SK-N-SH (cell line): Measurements from ENCODE around the gene XIRP2. TPM values are rescaled to one million over a fixed set of nuclear protein-coding genes. Genes with fewer than 3 reads are reported as not detected.

Experiments used
- CTCF ChIA-PET: fragments of 300-600, 350-600 bp; formaldehyde crosslinking; extraction: SDS; loops from one replicate; lab custom pipeline; 2021; lab: Yijun Ruan, JAX
- POLR2A ChIA-PET: fragments of 350-600 bp; sonication (Branson Sonifier 250); formaldehyde crosslinking; extraction: SDS; loops from one replicate; lab custom pipeline; 2020; ENCODE audit warnings: antibody characterized with exemption, inconsistent platforms; lab: Yijun Ruan, JAX
- DNase-seq: peaks from one replicate; pipeline ENCODE4 v3.0.0; 2012
- H2AFZ ChIP-seq: fragments of 200-600 bp; sonication (generic); 2 replicates; pipeline ENCODE4 v1.8.1; 2016; ENCODE audit warnings: antibody characterized with exemption, mild to moderate bottlenecking, low read depth
- H3F3A ChIP-seq: fragments of 200-600 bp; sonication (generic); replicated peaks from 2 replicates; pipeline ENCODE3; 2016; ENCODE audit warnings: antibody characterized with exemption, mild to moderate bottlenecking; ENCODE audit not compliant: insufficient read depth
- H3K27ac ChIP-seq, 2 experiments: fragments of 200-500 bp in 1 of 2; fragments of 200-600 bp in 1 of 2; sonication (Bioruptor generic) in 1 of 2; sonication (generic), shearing (Covaris generic) in 1 of 2; 2 replicates each; pipeline versions ENCODE4 v1.5.1 to v1.6.1; 2014 to 2016; ENCODE audit warnings: low read depth in 2 of 2, inconsistent platforms in 1 of 2, low read length in 1 of 2, mild to moderate bottlenecking in 1 of 2, mixed read lengths in 1 of 2
- H3K27me3 ChIP-seq: fragments of 200-600 bp; sonication (generic), shearing (Covaris generic); 2 replicates; pipeline ENCODE4 v1.6.1; 2016; ENCODE audit warnings: mixed run types; ENCODE audit not compliant: insufficient read depth
- H3K36me3 ChIP-seq, 2 experiments: fragments of 200-500 bp in 1 of 2; fragments of 200-600 bp in 1 of 2; sonication (Bioruptor generic) in 1 of 2; sonication (generic) in 1 of 2; replicated peaks in 1 of 2; 2 replicates each; pipeline versions ENCODE3 to v1.5.1; 2014 to 2016; ENCODE audit warnings: low read length in 1 of 2, mild to moderate bottlenecking in 1 of 2; ENCODE audit not compliant: insufficient read depth in 2 of 2, control insufficient read depth in 1 of 2
- H3K4me1 ChIP-seq, 2 experiments: fragments of 200-500 bp in 1 of 2; fragments of 200-600 bp in 1 of 2; sonication (Bioruptor generic) in 1 of 2; sonication (generic), shearing (Covaris generic) in 1 of 2; 2 replicates each; pipeline versions ENCODE4 v1.5.1 to v1.6.1; 2014 to 2016; ENCODE audit warnings: low read depth in 1 of 2, low read length in 1 of 2, mixed run types in 1 of 2; ENCODE audit not compliant: insufficient read depth in 2 of 2, control insufficient read depth in 1 of 2
- H3K4me2 ChIP-seq: fragments of 200-600 bp; sonication (generic), shearing (Covaris generic); 2 replicates; pipeline ENCODE4 v1.6.1; 2017; ENCODE audit warnings: mixed run types
- H3K4me3 ChIP-seq, 2 experiments: fragments of 200-500 bp in 1 of 2; fragments of 200-600 bp in 1 of 2; sonication (Bioruptor generic) in 1 of 2; sonication (generic), shearing (Covaris generic) in 1 of 2; 2 replicates each; pipeline versions ENCODE4 v1.5.1 to v1.8.1; 2014 to 2016; ENCODE audit warnings: low read depth in 2 of 2, inconsistent platforms in 1 of 2, low read length in 1 of 2, mild to moderate bottlenecking in 1 of 2, mixed read lengths in 1 of 2, moderate library complexity in 1 of 2
- H3K79me2 ChIP-seq: fragments of 200-600 bp; sonication (generic); 2 replicates; pipeline ENCODE4 v1.8.1; 2017; ENCODE audit warnings: mild to moderate bottlenecking; ENCODE audit not compliant: insufficient read depth
- H3K9ac ChIP-seq: fragments of 200-600 bp; sonication (generic); 2 replicates; pipeline ENCODE4 v1.6.1; 2017; ENCODE audit warnings: mixed run types
- H3K9me2 ChIP-seq: fragments of 200-600 bp; sonication (generic); 2 replicates; pipeline ENCODE4 v1.6.1; 2017; ENCODE audit warnings: mixed run types
- H3K9me3 ChIP-seq: fragments of 200-600 bp; sonication (generic); 2 replicates; pipeline ENCODE4 v1.6.1; 2017; ENCODE audit warnings: mixed run types, mild to moderate bottlenecking, moderate library complexity
- H4K20me1 ChIP-seq: fragments of 200-600 bp; sonication (generic); 2 replicates; pipeline ENCODE4 v1.6.1; 2017; ENCODE audit warnings: mild to moderate bottlenecking, mixed run types; ENCODE audit not compliant: insufficient read depth
- CHD2 ChIP-seq: fragments of 150-350 bp; IDR thresholded peaks from 2 replicates; pipeline ENCODE4 v1.6.1; 2018; ENCODE audit warnings: low read length; ENCODE audit not compliant: partially characterized antibody
- ELF1 ChIP-seq: IDR thresholded peaks from 2 replicates; pipeline ENCODE4 v1.4.0; 2012
- EZH2phosphoT487 ChIP-seq: fragments of 200-600 bp; sonication (generic); IDR thresholded peaks from 2 replicates; pipeline ENCODE4 v1.6.1; 2017; ENCODE audit warnings: low read depth, mixed run types, mild to moderate bottlenecking, antibody characterized with exemption, moderate library complexity, borderline replicate concordance
- FOSL2 ChIP-seq: IDR thresholded peaks from 2 replicates; pipeline ENCODE4 v1.4.0; 2012; ENCODE audit warnings: low read depth, mild to moderate bottlenecking, moderate library complexity, borderline replicate concordance
- FOXM1 ChIP-seq: IDR thresholded peaks from 2 replicates; pipeline ENCODE4 v1.4.0; 2012; ENCODE audit warnings: low read depth, mild to moderate bottlenecking
- GATA2 ChIP-seq: sonication (generic); formaldehyde crosslinking; IDR thresholded peaks from 2 replicates; pipeline ENCODE4 v1.5.0; 2020; ENCODE audit warnings: mild to moderate bottlenecking, missing genetic modification reagents
- MEF2A ChIP-seq: IDR thresholded peaks from 2 replicates; pipeline ENCODE4 v1.4.0; 2012; ENCODE audit warnings: low read depth, borderline replicate concordance
- NFIC ChIP-seq: IDR thresholded peaks from 2 replicates; pipeline ENCODE4 v1.4.0; 2012; ENCODE audit warnings: borderline replicate concordance
- NRF1 ChIP-seq: IDR thresholded peaks from 2 replicates; pipeline ENCODE4 v1.6.1; 2012; ENCODE audit warnings: low read depth, mild to moderate bottlenecking, low read length
- POLR2AphosphoS5 ChIP-seq: IDR thresholded peaks from 2 replicates; pipeline ENCODE4 v1.6.1; 2012; ENCODE audit warnings: low read depth, low read length
- RCOR1 ChIP-seq: fragments of 150-350 bp; IDR thresholded peaks from 2 replicates; pipeline ENCODE4 v1.6.1; 2017; ENCODE audit warnings: antibody characterized with exemption, low read length
- RFX5 ChIP-seq: IDR thresholded peaks from 2 replicates; pipeline ENCODE4 v1.6.1; 2012; ENCODE audit warnings: mild to moderate bottlenecking, improper control_type of control experiment, low read length
- SIN3A ChIP-seq: IDR thresholded peaks from 2 replicates; pipeline ENCODE4 v1.6.1; 2012; ENCODE audit warnings: low read depth, mild to moderate bottlenecking, low read length, moderate library complexity, borderline replicate concordance
- TAF1 ChIP-seq: IDR thresholded peaks from 2 replicates; pipeline ENCODE4 v1.6.1; 2012; ENCODE audit warnings: low read depth, mild to moderate bottlenecking, low read length, moderate library complexity, borderline replicate concordance
- TCF12 ChIP-seq: IDR thresholded peaks from 2 replicates; pipeline ENCODE4 v1.4.0; 2012
- YY1 ChIP-seq: IDR thresholded peaks from 2 replicates; pipeline ENCODE4 v1.4.0; 2012; ENCODE audit warnings: low read depth, mild to moderate bottlenecking
- WGBS: methylation state at CpG from one replicate; pipeline ENCODE4 v1.1.6; 2017; ENCODE audit warnings: low lambda C conversion rate; 5-methylcytosine and 5-hydroxymethylcytosine counted together
- polyA plus RNA-seq, 3 experiments: library from polyadenylated mRNA; depleted of rRNA; stranded (reverse); fragments of >200 nt; gene quantifications; 2 replicates each; pipeline ENCODE4 v1.2.3, GENCODE V29; 2012
- TF ChIP-seq, protein P1 (sequence below): IDR thresholded peaks from 2 replicates; pipeline ENCODE4 v1.6.1; 2012; ENCODE audit warnings: mild to moderate bottlenecking, low read depth, low read length, moderate library complexity
- TF ChIP-seq, protein P2 (sequence below): IDR thresholded peaks from 2 replicates; pipeline ENCODE4 v1.4.0; 2012; ENCODE audit warnings: low read depth, borderline replicate concordance
- TF ChIP-seq, protein P3 (sequence below): IDR thresholded peaks from 2 replicates; pipeline ENCODE4 v1.4.0; 2012; ENCODE audit warnings: low read depth, borderline replicate concordance

XIRP2 gene
- polyA plus RNA-seq, 1 of the 3 experiments (the other 2 are of a cell fraction): 0.02 TPM

DNA sequence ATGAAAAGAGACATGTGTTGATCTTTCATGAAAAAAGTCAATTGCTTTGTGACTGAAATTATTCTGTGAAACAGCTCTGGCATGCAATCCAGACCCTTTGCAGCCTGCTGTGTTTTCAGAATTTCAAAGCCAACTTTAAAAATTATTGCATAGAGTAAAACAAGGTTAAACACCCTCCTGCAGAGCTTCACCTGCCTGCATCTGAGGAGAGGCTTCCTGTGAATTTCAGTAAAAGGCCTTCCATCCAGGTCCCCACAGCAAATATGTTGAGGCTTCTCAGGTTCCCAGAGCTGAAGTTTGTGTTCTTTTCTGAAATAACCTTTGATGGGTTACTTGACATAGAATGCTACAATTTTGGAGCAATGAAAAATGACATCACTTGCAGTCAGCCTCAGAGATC is 4.1 kb downstream of the XIRP2 start:
- Histone ChIP-seq H3K27me3 (no peaks in the 10 kb centered on the region), H3K36me3 (no peaks in the 10 kb centered on the region), H4K20me1 (no peaks in the 10 kb centered on the region), H3K4me2 (no peak overlapping the region), H3K9ac (no peak overlapping the region), H3K79me2 (no peaks in the 10 kb centered on the region), H3K27ac (no peak overlapping the region), H3F3A (no peaks in the 10 kb centered on the region), H3K9me3 (no peaks in the 10 kb centered on the region), H3K9me2 (no peaks in the 10 kb centered on the region), H2AFZ (no peak overlapping the region), H3K4me1 (no peaks in the 10 kb centered on the region; a peak in 1 of 4 replicates), H3K4me3 (no peak overlapping the region)
- CTCF ChIA-PET: no interaction called here
- no peak for DNase-seq
- POLR2A ChIA-PET: no interaction called here
- TF ChIP-seq, protein P1, sequence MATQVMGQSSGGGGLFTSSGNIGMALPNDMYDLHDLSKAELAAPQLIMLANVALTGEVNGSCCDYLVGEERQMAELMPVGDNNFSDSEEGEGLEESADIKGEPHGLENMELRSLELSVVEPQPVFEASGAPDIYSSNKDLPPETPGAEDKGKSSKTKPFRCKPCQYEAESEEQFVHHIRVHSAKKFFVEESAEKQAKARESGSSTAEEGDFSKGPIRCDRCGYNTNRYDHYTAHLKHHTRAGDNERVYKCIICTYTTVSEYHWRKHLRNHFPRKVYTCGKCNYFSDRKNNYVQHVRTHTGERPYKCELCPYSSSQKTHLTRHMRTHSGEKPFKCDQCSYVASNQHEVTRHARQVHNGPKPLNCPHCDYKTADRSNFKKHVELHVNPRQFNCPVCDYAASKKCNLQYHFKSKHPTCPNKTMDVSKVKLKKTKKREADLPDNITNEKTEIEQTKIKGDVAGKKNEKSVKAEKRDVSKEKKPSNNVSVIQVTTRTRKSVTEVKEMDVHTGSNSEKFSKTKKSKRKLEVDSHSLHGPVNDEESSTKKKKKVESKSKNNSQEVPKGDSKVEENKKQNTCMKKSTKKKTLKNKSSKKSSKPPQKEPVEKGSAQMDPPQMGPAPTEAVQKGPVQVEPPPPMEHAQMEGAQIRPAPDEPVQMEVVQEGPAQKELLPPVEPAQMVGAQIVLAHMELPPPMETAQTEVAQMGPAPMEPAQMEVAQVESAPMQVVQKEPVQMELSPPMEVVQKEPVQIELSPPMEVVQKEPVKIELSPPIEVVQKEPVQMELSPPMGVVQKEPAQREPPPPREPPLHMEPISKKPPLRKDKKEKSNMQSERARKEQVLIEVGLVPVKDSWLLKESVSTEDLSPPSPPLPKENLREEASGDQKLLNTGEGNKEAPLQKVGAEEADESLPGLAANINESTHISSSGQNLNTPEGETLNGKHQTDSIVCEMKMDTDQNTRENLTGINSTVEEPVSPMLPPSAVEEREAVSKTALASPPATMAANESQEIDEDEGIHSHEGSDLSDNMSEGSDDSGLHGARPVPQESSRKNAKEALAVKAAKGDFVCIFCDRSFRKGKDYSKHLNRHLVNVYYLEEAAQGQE: no peak
- TF ChIP-seq YY1 (no peak), EZH2phosphoT487 (no peak), TCF12 (no peak), ELF1 (no peak), POLR2AphosphoS5 (no peak), RFX5 (no peak), MEF2A (no peak), GATA2 (CRISPR knock-in tag) (no peak)

DNA sequence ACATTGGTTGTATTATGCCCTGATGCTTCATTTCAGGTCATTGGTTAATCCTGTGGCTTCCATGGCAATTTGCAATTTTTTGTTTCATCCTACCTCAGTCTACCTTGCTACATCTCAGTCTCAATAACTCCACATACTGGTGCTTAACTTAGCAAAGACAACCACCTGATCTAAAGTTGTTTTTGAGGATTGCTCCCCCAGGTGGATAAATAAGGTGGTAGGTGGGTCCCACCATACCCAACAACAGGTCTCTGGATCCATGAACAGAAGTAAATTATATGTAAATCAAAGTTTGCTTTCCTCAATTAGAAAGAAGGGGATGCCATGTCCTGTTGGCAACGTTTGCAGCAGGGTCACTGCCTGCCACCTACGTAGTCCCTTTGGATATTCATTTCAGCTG is 7.0 kb downstream of the XIRP2 start:
- Histone ChIP-seq H3K9ac (no peak overlapping the region), H2AFZ (no peak overlapping the region), H3K27me3 (no peaks in the 10 kb centered on the region), H3K36me3 (no peaks in the 10 kb centered on the region), H3K4me3 (no peak overlapping the region), H3K27ac (no peak overlapping the region), H3K9me2 (no peaks in the 10 kb centered on the region), H3K9me3 (no peaks in the 10 kb centered on the region), H4K20me1 (no peaks in the 10 kb centered on the region), H3K4me2 (no peak overlapping the region), H3F3A (no peaks in the 10 kb centered on the region), H3K4me1 (no peaks in the 10 kb centered on the region; a peak in 1 of 4 replicates), H3K79me2 (no peaks in the 10 kb centered on the region)
- TF ChIP-seq CHD2 (no peak), FOXM1 (no peak), POLR2AphosphoS5 (no peak), NFIC (no peak), FOSL2 (no peak), SIN3A (no peak), TAF1 (no peak), NRF1 (no peak), RCOR1 (no peak)
- TF ChIP-seq, protein P2, sequence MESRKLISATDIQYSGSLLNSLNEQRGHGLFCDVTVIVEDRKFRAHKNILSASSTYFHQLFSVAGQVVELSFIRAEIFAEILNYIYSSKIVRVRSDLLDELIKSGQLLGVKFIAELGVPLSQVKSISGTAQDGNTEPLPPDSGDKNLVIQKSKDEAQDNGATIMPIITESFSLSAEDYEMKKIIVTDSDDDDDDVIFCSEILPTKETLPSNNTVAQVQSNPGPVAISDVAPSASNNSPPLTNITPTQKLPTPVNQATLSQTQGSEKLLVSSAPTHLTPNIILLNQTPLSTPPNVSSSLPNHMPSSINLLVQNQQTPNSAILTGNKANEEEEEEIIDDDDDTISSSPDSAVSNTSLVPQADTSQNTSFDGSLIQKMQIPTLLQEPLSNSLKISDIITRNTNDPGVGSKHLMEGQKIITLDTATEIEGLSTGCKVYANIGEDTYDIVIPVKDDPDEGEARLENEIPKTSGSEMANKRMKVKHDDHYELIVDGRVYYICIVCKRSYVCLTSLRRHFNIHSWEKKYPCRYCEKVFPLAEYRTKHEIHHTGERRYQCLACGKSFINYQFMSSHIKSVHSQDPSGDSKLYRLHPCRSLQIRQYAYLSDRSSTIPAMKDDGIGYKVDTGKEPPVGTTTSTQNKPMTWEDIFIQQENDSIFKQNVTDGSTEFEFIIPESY: no peak
- TF ChIP-seq, protein P3, sequence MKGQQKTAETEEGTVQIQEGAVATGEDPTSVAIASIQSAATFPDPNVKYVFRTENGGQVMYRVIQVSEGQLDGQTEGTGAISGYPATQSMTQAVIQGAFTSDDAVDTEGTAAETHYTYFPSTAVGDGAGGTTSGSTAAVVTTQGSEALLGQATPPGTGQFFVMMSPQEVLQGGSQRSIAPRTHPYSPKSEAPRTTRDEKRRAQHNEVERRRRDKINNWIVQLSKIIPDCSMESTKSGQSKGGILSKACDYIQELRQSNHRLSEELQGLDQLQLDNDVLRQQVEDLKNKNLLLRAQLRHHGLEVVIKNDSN: no peak
- 72% methylated on average over 2 of the region's 2 CpGs for WGBS
- ChIA-PET POLR2A (no interaction called here), CTCF (no interaction called here)
- DNase-seq: no peak
